GM19099 (cell line): ENCODE data around the gene CXCR4.
A peak's percentile ranks its signal among the peaks of the same experiment; 100 is the strongest.

Source experiments
- POLR2A ChIP-seq: IDR thresholded peaks from 3 replicates; pipeline ENCODE4 v1.6.1; 2011; ENCODE audit warnings: low read depth; ENCODE audit not compliant: insufficient read length; ENCODE audit errors: extremely low read depth

Gene CXCR4

GRCh38 chr2:136117909-136118818 is at the start of gene CXCR4:
Gene CXCR4, minus strand, starts transcription at chr2:136118149. Its CDS starts 89 bp downstream, at chr2:136118060.
- TF ChIP-seq POLR2A: peak; percentile 98

- no peak for TF ChIP-seq POLR2A
Measured at GRCh38 chr2:136164280-136164776, 46.4 kb upstream of the CXCR4 start.

- no peak for TF ChIP-seq POLR2A
Measured at GRCh38 chr2:136162438-136162837, 44.5 kb upstream of the CXCR4 start.

- TF ChIP-seq POLR2A: no peak
Measured at GRCh38 chr2:136156411-136156810, 38.5 kb upstream of the CXCR4 start.

GRCh38 chr2:136154384-136154783 is 36.4 kb upstream of the CXCR4 start:
- TF ChIP-seq POLR2A: no peak

GRCh38 chr2:136151021-136151971 is 33.3 kb upstream of the CXCR4 start:
- TF ChIP-seq POLR2A: no peak

GRCh38 chr2:136149011-136149410 is 31.1 kb upstream of the CXCR4 start:
- TF ChIP-seq POLR2A: no peak

- TF ChIP-seq POLR2A: no peak
Measured at GRCh38 chr2:136146564-136146963, 28.6 kb upstream of the CXCR4 start.

- TF ChIP-seq POLR2A: no peak
Measured at GRCh38 chr2:136143603-136144451, 25.9 kb upstream of the CXCR4 start.

- no peak for TF ChIP-seq POLR2A
Measured at GRCh38 chr2:136141510-136142149, 23.7 kb upstream of the CXCR4 start.

- no peak for TF ChIP-seq POLR2A
Measured at GRCh38 chr2:136139631-136140030, 21.7 kb upstream of the CXCR4 start.

- TF ChIP-seq POLR2A: no peak
Measured at GRCh38 chr2:136137982-136138381, 20.0 kb upstream of the CXCR4 start.

- TF ChIP-seq POLR2A: no peak
Measured at GRCh38 chr2:136136931-136137330, 19.0 kb upstream of the CXCR4 start.
